ENCODE results near the gene SIL1.

- TF ChIP-seq CTCF (IDR thresholded peaks at IDR 0.05): no peak
- no peak for TF ChIP-seq POLR2AphosphoS5 (IDR thresholded peaks at IDR 0.05)
Measured at GRCh38 chr5:138951091-138951985, 246.8 kb downstream of the SIL1 start.
